ENCODE results near the gene CFB. TPM values are rescaled to one million over a fixed set of nuclear protein-coding genes. Genes with fewer than 3 reads are reported as not detected.

Gene CFB
- total and polyA plus RNA-seq, 2 of the 13 experiments (the other 11 are each of a cell fraction or from before 2014, with no cell fraction given): 171 to 513 TPM

- TF ChIP-seq ZNF512 (CRISPR knock-in tag; IDR thresholded peaks at IDR 0.05) (no peak), MEF2D (CRISPR knock-in tag; IDR thresholded peaks at IDR 0.05) (no peak)
Measured at GRCh38 chr6:31946370-31946885, 533 bp downstream of the CFB start (continued).

GRCh38 chr6:31947070-31947675 is 1.3 kb downstream of the CFB start:
- intact Hi-C loops (cut with micrococcal nuclease; ENCODE audit: unreplicated experiment): no loop called here
- ATAC-seq (no peak), DNase-seq (ENCODE audit: low spot score) (no peak), FAIRE-seq (no peak)
- peaks cover 73% of the 10 kb centered on the region for H3K4me1 ChIP-seq (ENCODE audit: insufficient read depth, low read length)
- H3K79me2 ChIP-seq (ENCODE audit: insufficient read depth, low read length): peaks cover 22% of the 10 kb centered on the region
- H3K36me3 ChIP-seq (replicated peaks in 1 of 2; ENCODE audit: control insufficient read depth in 1 of 2, insufficient read depth in 2 of 2, low read length in 2 of 2): peaks cover 21 to 74% of the 10 kb centered on the region in 2 experiments
- peak overlapping the region; percentile 98 for H3K4me2 ChIP-seq (ENCODE audit: low read depth, low read length)
- ChIA-PET CTCF (ENCODE audit: low intra/inter-chr PET ratio, low total read pairs) (no interaction called here), POLR2A (interaction anchor here (1.8 kb wide), 1 partner anchor 18 kb away, joined by 5 read pairs; no protein-coding TSS in a partner anchor)
- BruUV-seq (replicated peaks): no TSS peak
- in situ Hi-C loops (cut with HindIII; ENCODE audit: extremely low pct_ligation_motif_present, low pct_unique_long_range_greater_than_20kb): loop anchor here (5.0 kb wide), 1 partner anchor 45 kb away; the partner anchor contains the start of gene ZBTB12
- H2AFZ ChIP-seq (ENCODE audit: low read length): no peak overlapping the region
- no peaks in the 10 kb centered on the region; a peak in 1 of 5 replicates for H3K27me3 ChIP-seq (ENCODE audit: control insufficient read depth in 1 of 2, insufficient read depth in 2 of 2, low read length in 2 of 2)
- H3K9me3 ChIP-seq (ENCODE audit: low read length): no peaks in the 10 kb centered on the region
- peak overlapping the region; percentile 91 for H3K9ac ChIP-seq (ENCODE audit: insufficient read depth, low read depth, low read length)
- no peaks in the 10 kb centered on the region for H4K20me1 ChIP-seq (ENCODE audit: insufficient read depth, low read length)
- WGBS (ENCODE audit: low lambda C conversion rate): 90% methylated on average over 24 of the region's 24 CpGs
- H3K4me3 ChIP-seq (replicated peaks in 1 of 3; ENCODE audit: insufficient read depth in 1 of 3, low read depth in 2 of 3, low read length in 3 of 3): peak overlapping the region; percentile 59 to 90 (median 66); a peak in 5 of 6 replicates
- H3K27ac ChIP-seq (ENCODE audit: extremely low read length, insufficient read depth, low read length): peak overlapping the region; percentile 91
- TF ChIP-seq ZNF296 (CRISPR knock-in tag; conservative IDR thresholded peaks at IDR 0.05): no peak
- TF ChIP-seq ZKSCAN1 (IDR thresholded peaks at IDR 0.05; ENCODE audit: low read length): no peak
- TF ChIP-seq ZNF589 (CRISPR knock-in tag; conservative IDR thresholded peaks at IDR 0.05): no peak
- peak; percentile 71; the same call in 1 of the 2 replicates for TF ChIP-seq ZNF224 (CRISPR knock-in tag; IDR thresholded peaks at IDR 0.05)
- no peak for TF ChIP-seq NFYC (CRISPR knock-in tag; IDR thresholded peaks at IDR 0.05)
- TF ChIP-seq ZNF788 (CRISPR knock-in tag; IDR thresholded peaks at IDR 0.05; ENCODE audit: borderline replicate concordance): peak; percentile 30; the same call in 1 of the 2 replicates
- peak; percentile 57 for TF ChIP-seq ZNF18 (CRISPR knock-in tag; IDR thresholded peaks at IDR 0.05; ENCODE audit: insufficient replicate concordance)
- TF ChIP-seq TFDP1 (CRISPR knock-in tag; IDR thresholded peaks at IDR 0.05; ENCODE audit: borderline replicate concordance): no peak
- TF ChIP-seq THAP11 (CRISPR knock-in tag; IDR thresholded peaks at IDR 0.05): peak; percentile 8; the same call in 1 of the 2 replicates
- TF ChIP-seq POLR2G (IDR thresholded peaks at IDR 0.05; ENCODE audit: low read depth, low read length): no peak
- peak; percentile 59; the same call in 1 of the 2 replicates for TF ChIP-seq ZNF768 (CRISPR knock-in tag; IDR thresholded peaks at IDR 0.05)
- TF ChIP-seq CTCF (CRISPR knock-in tag; IDR thresholded peaks at IDR 0.05): no peak
- no peak for TF ChIP-seq ZBTB21 (CRISPR knock-in tag; IDR thresholded peaks at IDR 0.05)
- peak; percentile 23 for TF ChIP-seq PRPF4 (IDR thresholded peaks at IDR 0.05; ENCODE audit: low read depth, low read length, poor library complexity, severe bottlenecking)
- peak; percentile 98 for TF ChIP-seq ZBTB38 (CRISPR knock-in tag; IDR thresholded peaks at IDR 0.05)
